Mucosa of descending colon (tissue), 3 donors: Measurements from ENCODE around the gene KLHL6. TPM values are rescaled to one million over a fixed set of nuclear protein-coding genes. Genes with fewer than 3 reads are reported as not detected.

Experiments
- ATAC-seq: fragments of 200-7000 bp; cut with Tn5 transposase; one replicate; pipeline ENCODE4 v1.9.1; 2020; ENCODE audit warnings: mild to moderate bottlenecking, moderate library complexity
- DNase-seq, 3 donors: peaks; one replicate each; pipeline ENCODE4 v3.0.0-alpha.2; 2020
- H3K36me3 ChIP-seq: fragments of 200-600 bp; one replicate; pipeline ENCODE4 v1.8.0; 2021; ENCODE audit warnings: low read depth, mild to moderate bottlenecking
- H3K4me1 ChIP-seq: fragments of 200-600 bp; one replicate; pipeline ENCODE4 v1.8.0; 2021; ENCODE audit warnings: low read depth, mild to moderate bottlenecking
- H3K4me3 ChIP-seq: fragments of 200-600 bp; one replicate; pipeline ENCODE4 v1.8.0; 2021; ENCODE audit warnings: mild to moderate bottlenecking
- H3K9me3 ChIP-seq: fragments of 200-600 bp; one replicate; pipeline ENCODE4 v1.8.0; 2021; ENCODE audit warnings: mild to moderate bottlenecking
- CTCF ChIP-seq: fragments of 200-600 bp; IDR thresholded peaks from one replicate; pipeline ENCODE4 v1.8.0; 2022; ENCODE audit warnings: antibody characterized with exemption, mild to moderate bottlenecking
- intact Hi-C, 2 donors: fragments of 100-400 bp; cut with DNase I in 1 of 2; cut with micrococcal nuclease in 1 of 2; formaldehyde crosslinking; loops; one replicate each; pipeline versions ENCODE4 v1.11.0 to v1.11.1; 2022; cut with DNase I, micrococcal nuclease
- total RNA-seq, 3 donors: library from RNA; stranded (reverse); fragmentation: NEBNext Ultra II Directional in 2 of 3; extraction: Animal tissue kit (Norgen Biotek cat#: 25700) in 2 of 3; gene quantifications; one replicate each; pipeline versions ENCODE4 v1.2.1 to v1.2.4, GENCODE V29; 2021 to 2023
- donor health status: DM: no; HTN: no; CAD: no; lungs with moderate emphysema.
- donor health status: DM: no; HTN: no; CAD: no.
- donor health status: DM: no; HTN: yes; CAD: no.

The KLHL6 gene
- total RNA-seq, 3 donors from 2014 or later = 1.9 to 3.0 (median 1.9) TPM

- peak; percentile 19 for ATAC-seq
These were observed 107.0 kb downstream of the KLHL6 start for GRCh38 chr3:183448369-183449128.

GRCh38 chr3:183447206-183448001 is 108.1 kb downstream of the KLHL6 start:
- intact Hi-C loops = no loop called here
- peaks cover 14% of the 10 kb centered on the region for H3K9me3 ChIP-seq
- TF ChIP-seq CTCF = no peak
- H3K36me3 ChIP-seq = no peaks in the 10 kb centered on the region
- DNase-seq = peak; percentile 82 to 85 (median 84)
- peaks cover 10% of the 10 kb centered on the region for H3K4me1 ChIP-seq
- peak overlapping the region; percentile 29 for H3K4me3 ChIP-seq
- peak; percentile 95 for ATAC-seq

More at GRCh38 chr3:183448369-183449128, 107.0 kb downstream of the KLHL6 start:
- no peak for DNase-seq
- TF ChIP-seq CTCF = no peak
- peaks cover 10% of the 10 kb centered on the region for H3K4me1 ChIP-seq
- no peaks in the 10 kb centered on the region for H3K36me3 ChIP-seq
- intact Hi-C loops = no loop called here
- no peak overlapping the region for H3K4me3 ChIP-seq
- H3K9me3 ChIP-seq = peaks cover 8% of the 10 kb centered on the region

- peaks cover 10% of the 10 kb centered on the region for H3K4me1 ChIP-seq
- peaks cover 14% of the 10 kb centered on the region for H3K9me3 ChIP-seq
- intact Hi-C loops = no loop called here
- H3K36me3 ChIP-seq = no peaks in the 10 kb centered on the region
- no peak for TF ChIP-seq CTCF
- ATAC-seq (no peak), DNase-seq (no peak)
- no peak overlapping the region for H3K4me3 ChIP-seq
These were observed 108.7 kb downstream of the KLHL6 start for GRCh38 chr3:183446838-183447205.

- intact Hi-C loops = no loop called here
- peaks cover 14% of the 10 kb centered on the region for H3K9me3 ChIP-seq
- H3K36me3 ChIP-seq = no peaks in the 10 kb centered on the region
- no peak overlapping the region for H3K4me3 ChIP-seq
- no peak for TF ChIP-seq CTCF
- no peak for DNase-seq
- H3K4me1 ChIP-seq = peaks cover 10% of the 10 kb centered on the region
- ATAC-seq = no peak
These were observed 110.8 kb downstream of the KLHL6 start for GRCh38 chr3:183444748-183445147.

GRCh38 chr3:183443395-183444385 is 111.8 kb downstream of the KLHL6 start:
- Histone ChIP-seq H3K9me3 (peaks cover 14% of the 10 kb centered on the region), H3K4me1 (peaks cover 7% of the 10 kb centered on the region), H3K36me3 (no peaks in the 10 kb centered on the region), H3K4me3 (no peak overlapping the region)
- DNase-seq (no peak), ATAC-seq (no peak)
- intact Hi-C loops = no loop called here
- no peak for TF ChIP-seq CTCF
